Ascending aorta (tissue), 2 donors: ENCODE results near the gene ESAM. TPM values are rescaled to one million over a fixed set of nuclear protein-coding genes. Genes with fewer than 3 reads are reported as not detected.

Experiments used
- DNase-seq, 2 donors: peaks; one replicate each; pipeline ENCODE4 v3.0.0-alpha.2; 2019; ENCODE audit warnings: low spot score in 2 of 2
- H3K27ac ChIP-seq, 2 donors: fragments of 200-600 bp; sonication (generic); one replicate each; pipeline ENCODE4 v1.5.1; 2016 to 2017; ENCODE audit warnings: mild to moderate bottlenecking in 1 of 2
- H3K27me3 ChIP-seq: fragments of 200-600 bp; sonication (generic); one replicate; pipeline ENCODE4 v1.5.1; 2017
- H3K36me3 ChIP-seq, 2 donors: fragments of 200-600 bp; sonication (generic); one replicate each; pipeline ENCODE4 v1.5.1; 2016
- H3K4me1 ChIP-seq, 2 donors: fragments of 200-600 bp; sonication (generic); one replicate each; pipeline ENCODE4 v1.5.1; 2016 to 2017; ENCODE audit warnings: mild to moderate bottlenecking in 1 of 2
- H3K4me3 ChIP-seq, 2 donors: fragments of 200-600 bp; sonication (generic); one replicate each; pipeline ENCODE4 v1.5.1; 2016 to 2017; ENCODE audit warnings: mild to moderate bottlenecking in 1 of 2
- H3K9me3 ChIP-seq, 2 donors: fragments of 200-600 bp; sonication (generic); one replicate each; pipeline ENCODE4 v1.5.1; 2016
- intact Hi-C: fragments of 100-400 bp; cut with DNase I; formaldehyde crosslinking; loops from one replicate; pipeline ENCODE4 v1.15.1; 2023
- total RNA-seq: library from RNA; depleted of rRNA; stranded (reverse); fragments of >200 nt; gene quantifications from one replicate; pipeline ENCODE4 v1.1.0, GENCODE V29; 2016
- TF ChIP-seq, protein P1 (sequence below), 3 experiments: fragments of 200-600 bp in 2 of 3; fragments of 450-650 bp in 1 of 3; sonication (generic) in 2 of 3; IDR thresholded peaks; one replicate each; pipeline ENCODE4 v1.5.1; 2016 to 2019; ENCODE audit warnings: antibody characterized with exemption in 3 of 3, mild to moderate bottlenecking in 1 of 3, moderate library complexity in 1 of 3

ESAM gene, protein sequence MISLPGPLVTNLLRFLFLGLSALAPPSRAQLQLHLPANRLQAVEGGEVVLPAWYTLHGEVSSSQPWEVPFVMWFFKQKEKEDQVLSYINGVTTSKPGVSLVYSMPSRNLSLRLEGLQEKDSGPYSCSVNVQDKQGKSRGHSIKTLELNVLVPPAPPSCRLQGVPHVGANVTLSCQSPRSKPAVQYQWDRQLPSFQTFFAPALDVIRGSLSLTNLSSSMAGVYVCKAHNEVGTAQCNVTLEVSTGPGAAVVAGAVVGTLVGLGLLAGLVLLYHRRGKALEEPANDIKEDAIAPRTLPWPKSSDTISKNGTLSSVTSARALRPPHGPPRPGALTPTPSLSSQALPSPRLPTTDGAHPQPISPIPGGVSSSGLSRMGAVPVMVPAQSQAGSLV
- 257 TPM for total RNA-seq

DNA sequence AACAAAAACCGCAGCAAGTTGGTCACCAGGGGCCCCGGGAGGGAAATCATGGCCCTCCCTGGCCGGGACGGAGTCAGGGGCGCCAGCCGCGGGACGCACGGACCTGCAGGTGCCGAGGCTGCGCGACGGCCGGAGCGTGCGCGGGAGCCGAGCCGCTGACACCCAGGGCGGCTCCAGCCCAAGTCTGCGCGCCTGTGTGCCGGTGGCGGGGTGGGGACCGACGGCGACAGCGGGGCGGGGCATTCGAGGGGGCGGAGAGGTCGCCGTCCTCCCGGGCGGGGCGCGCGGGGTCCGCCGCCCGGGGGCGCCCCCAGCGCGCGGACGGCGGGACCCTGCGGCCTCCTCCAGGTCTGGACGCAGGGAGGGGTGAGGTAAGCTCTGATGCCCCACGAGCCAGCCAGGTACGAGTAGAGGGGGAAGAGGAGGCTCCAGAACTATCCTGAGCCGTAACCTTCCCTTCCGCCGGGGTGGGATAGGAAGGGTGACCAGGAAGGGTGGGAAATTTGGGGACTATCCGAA lies at the start of gene ESAM:
TSS of gene ESAM (minus strand) at position 186 of the 519 bp plus-strand sequence. CDS start at position 50, 136 bp downstream.
- peak within 1 kb of the TSS; percentile 62 to 67 for H3K4me3 ChIP-seq
- TF ChIP-seq, protein P1, sequence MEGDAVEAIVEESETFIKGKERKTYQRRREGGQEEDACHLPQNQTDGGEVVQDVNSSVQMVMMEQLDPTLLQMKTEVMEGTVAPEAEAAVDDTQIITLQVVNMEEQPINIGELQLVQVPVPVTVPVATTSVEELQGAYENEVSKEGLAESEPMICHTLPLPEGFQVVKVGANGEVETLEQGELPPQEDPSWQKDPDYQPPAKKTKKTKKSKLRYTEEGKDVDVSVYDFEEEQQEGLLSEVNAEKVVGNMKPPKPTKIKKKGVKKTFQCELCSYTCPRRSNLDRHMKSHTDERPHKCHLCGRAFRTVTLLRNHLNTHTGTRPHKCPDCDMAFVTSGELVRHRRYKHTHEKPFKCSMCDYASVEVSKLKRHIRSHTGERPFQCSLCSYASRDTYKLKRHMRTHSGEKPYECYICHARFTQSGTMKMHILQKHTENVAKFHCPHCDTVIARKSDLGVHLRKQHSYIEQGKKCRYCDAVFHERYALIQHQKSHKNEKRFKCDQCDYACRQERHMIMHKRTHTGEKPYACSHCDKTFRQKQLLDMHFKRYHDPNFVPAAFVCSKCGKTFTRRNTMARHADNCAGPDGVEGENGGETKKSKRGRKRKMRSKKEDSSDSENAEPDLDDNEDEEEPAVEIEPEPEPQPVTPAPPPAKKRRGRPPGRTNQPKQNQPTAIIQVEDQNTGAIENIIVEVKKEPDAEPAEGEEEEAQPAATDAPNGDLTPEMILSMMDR (IDR thresholded peaks at IDR 0.05): no peak
- H3K27me3 ChIP-seq: no peaks in the 10 kb centered on the region
- peaks cover 3 to 21% of the 10 kb centered on the region in 2 donors for H3K4me1 ChIP-seq
- no peak for DNase-seq
- peak within 1 kb of the TSS; percentile 85 to 89 for H3K27ac ChIP-seq
- peaks cover 8 to 23% of the 10 kb centered on the region in 2 donors for H3K36me3 ChIP-seq
- intact Hi-C loops: loop anchor here (1.0 to 2.0 kb wide), 2 partner anchors 75 to 118 kb away; no protein-coding TSS in a partner anchor
- no peaks in the 10 kb centered on the region for H3K9me3 ChIP-seq

DNA sequence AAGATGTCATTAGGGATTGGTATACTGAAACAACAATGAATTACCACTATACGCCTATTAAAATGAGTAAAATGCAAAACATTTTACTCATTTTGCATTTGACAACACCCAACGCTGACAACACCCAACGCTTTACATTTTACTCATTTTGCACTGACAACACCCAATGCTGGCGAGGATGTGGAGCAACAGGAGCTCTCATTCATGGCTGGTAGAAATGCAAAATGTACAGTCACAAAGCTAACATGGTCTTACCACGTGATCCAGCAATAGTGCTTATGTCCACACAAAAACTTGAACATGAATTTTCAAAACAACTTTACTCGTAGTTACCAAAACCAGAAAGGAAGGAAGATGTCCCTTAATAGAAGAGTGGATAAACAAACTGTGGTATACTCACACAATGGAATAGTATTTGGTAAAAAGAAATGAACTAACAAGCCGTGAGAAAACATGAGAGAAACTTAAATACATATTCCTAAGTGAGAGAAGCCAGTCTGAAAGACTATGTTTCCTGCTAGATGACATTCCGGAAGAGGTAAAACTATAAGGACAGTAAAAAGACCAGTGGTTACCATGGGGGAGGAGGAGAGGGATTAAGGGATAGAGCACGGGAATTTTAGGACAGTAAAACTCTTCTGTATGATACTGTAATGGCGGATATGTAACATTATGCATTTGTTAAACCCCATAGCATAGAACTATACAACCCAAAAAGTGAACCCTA lies 49.5 kb upstream of the ESAM start:
- Histone ChIP-seq H3K27me3 (no peaks in the 10 kb centered on the region), H3K4me1 (no peaks in the 10 kb centered on the region), H3K36me3 (no peaks in the 10 kb centered on the region), H3K9me3 (no peaks in the 10 kb centered on the region), H3K4me3 (no peak overlapping the region), H3K27ac (no peak overlapping the region)
- TF ChIP-seq, protein P1 (IDR thresholded peaks at IDR 0.05): no peak
- intact Hi-C loops: no loop called here
- DNase-seq: no peak

DNA sequence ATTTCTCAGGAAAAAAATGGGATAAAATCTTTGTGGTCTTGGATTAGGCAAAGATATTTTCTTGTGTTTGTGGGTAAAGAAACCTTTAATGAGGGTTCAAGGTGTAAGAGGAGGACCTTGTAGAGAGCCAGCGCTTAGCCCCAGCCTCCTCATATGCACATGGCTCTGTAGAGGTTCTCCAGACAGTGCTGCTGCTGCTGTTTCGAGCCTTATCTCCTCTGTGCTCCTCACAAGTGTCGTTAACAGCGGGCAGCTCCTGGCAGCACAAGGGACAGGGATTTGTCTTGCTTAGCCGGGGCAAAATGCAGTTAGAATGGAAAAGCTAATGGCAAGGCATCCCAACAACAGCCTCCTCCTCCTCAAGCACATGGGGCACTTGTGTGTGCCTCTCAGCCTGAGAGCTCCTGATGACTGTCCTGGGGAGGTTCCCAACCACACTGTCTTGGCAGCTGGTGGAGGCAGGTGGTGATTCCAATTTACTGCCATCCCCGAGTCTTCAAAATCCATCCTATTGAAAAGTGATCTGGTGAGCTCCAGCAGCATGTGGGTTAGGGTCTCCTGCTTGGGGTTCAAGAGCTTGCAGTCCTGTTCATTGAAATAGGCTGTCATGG lies 45.7 kb upstream of the ESAM start:
- peaks cover 0 to 5% of the 10 kb centered on the region in 2 donors for H3K36me3 ChIP-seq
- intact Hi-C loops: loop anchor here (10.0 kb wide), 1 partner anchor 307 kb away; the partner anchor contains the start of gene TMEM218
- no peaks in the 10 kb centered on the region for H3K4me1 ChIP-seq
- H3K27me3 ChIP-seq: no peaks in the 10 kb centered on the region
- H3K9me3 ChIP-seq: no peaks in the 10 kb centered on the region
- TF ChIP-seq, protein P1 (IDR thresholded peaks at IDR 0.05): no peak
- H3K27ac ChIP-seq: no peak overlapping the region
- H3K4me3 ChIP-seq: no peak overlapping the region
- no peak for DNase-seq

DNA sequence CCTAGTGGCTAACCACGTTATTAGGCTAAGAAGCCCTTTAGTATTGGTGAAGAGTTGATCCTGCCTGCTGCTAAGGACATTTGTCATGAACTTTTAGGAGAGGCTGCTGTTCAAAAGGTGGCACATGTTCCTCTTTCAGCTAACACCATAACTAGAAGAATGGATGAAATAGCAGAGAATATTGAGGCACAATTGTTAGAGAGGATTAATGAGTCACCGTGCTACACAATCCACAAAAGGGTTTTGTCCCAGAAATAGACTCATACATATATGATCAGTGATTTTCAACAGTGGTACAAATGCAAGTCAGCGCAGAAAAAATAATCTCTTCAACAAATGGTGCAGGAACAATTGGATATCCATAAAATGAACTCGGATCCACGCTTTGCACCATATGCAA lies 45.1 kb upstream of the ESAM start:
- Histone ChIP-seq H3K4me1 (no peaks in the 10 kb centered on the region), H3K27ac (no peak overlapping the region), H3K4me3 (no peak overlapping the region), H3K9me3 (no peaks in the 10 kb centered on the region), H3K27me3 (no peaks in the 10 kb centered on the region), H3K36me3 (peaks cover 0 to 5% of the 10 kb centered on the region in 2 donors)
- intact Hi-C loops: loop anchor here (10.0 kb wide), 1 partner anchor 308 kb away; the partner anchor contains the start of gene TMEM218
- TF ChIP-seq, protein P1 (IDR thresholded peaks at IDR 0.05): no peak
- no peak for DNase-seq

DNA sequence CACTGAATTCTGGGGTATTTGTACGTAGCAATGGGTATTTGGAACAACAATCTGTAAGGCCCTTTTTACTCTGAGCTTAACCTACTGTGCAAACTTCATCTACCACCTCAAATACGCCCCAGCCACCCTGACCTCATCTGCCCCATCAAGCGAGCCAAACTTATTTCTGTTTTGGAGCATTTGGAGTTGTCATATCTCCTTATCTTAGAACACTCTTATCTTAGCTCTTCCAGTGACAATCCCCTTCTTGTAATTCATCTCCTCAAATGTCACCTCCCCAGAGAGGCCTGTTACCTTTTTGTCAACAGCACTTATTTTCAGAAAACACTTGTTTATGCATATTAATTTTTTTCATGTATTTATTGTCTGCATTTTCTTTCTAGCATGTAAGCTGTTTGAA lies 42.8 kb upstream of the ESAM start:
- intact Hi-C loops: loop anchor here (10.0 kb wide), 1 partner anchor 310 kb away; the partner anchor contains the start of gene TMEM218

More for the DNA sequence above, 42.8 kb upstream of the ESAM start:
- no peak for DNase-seq
- no peak overlapping the region for H3K4me3 ChIP-seq
- H3K4me1 ChIP-seq: peaks cover 0 to 4% of the 10 kb centered on the region in 2 donors
- TF ChIP-seq, protein P1 (IDR thresholded peaks at IDR 0.05): no peak
- no peaks in the 10 kb centered on the region for H3K27me3 ChIP-seq
- no peak overlapping the region for H3K27ac ChIP-seq
- no peaks in the 10 kb centered on the region for H3K9me3 ChIP-seq
- H3K36me3 ChIP-seq: peaks cover 0 to 5% of the 10 kb centered on the region in 2 donors
